ENCODE measurements around the gene GRIN2C.
"Not testable (repeated sequence)": the region's sequence is repeated elsewhere in the genome, so short reads cannot be mapped to it uniquely, and the experiment has no call there.

Gene GRIN2C

GRCh38 chr17:74879308-74879707, 19.6 kb upstream of the GRIN2C start:
- DNase-seq (ENCODE audit: low read depth), result no peak

GRCh38 chr17:74878658-74879057, 19.0 kb upstream of the GRIN2C start:
- DNase-seq (ENCODE audit: low read depth), result no peak

- DNase-seq (ENCODE audit: low read depth), result no peak
These were observed 18.2 kb upstream of the GRIN2C start for GRCh38 chr17:74877592-74878548.

- no peak for DNase-seq (ENCODE audit: low read depth)
These were observed 16.4 kb upstream of the GRIN2C start for GRCh38 chr17:74875977-74876593.

- no peak for DNase-seq (ENCODE audit: low read depth)
These were observed 15.7 kb upstream of the GRIN2C start for GRCh38 chr17:74875155-74875976.

GRCh38 chr17:74874615-74875037, 14.9 kb upstream of the GRIN2C start:
- DNase-seq (ENCODE audit: low read depth), result no peak

- DNase-seq (ENCODE audit: low read depth), result no peak
These were observed 14.4 kb upstream of the GRIN2C start for GRCh38 chr17:74873874-74874614.

GRCh38 chr17:74873037-74873873, 13.6 kb upstream of the GRIN2C start:
- DNase-seq (ENCODE audit: low read depth), result peak; percentile 99

- DNase-seq (ENCODE audit: low read depth), result no peak
These were observed 12.8 kb upstream of the GRIN2C start, which contains the start of gene FDXR for GRCh38 chr17:74872313-74873036. TSS of gene FDXR (minus strand) at chr17:74872994. CDS start at chr17:74872944, 50 bp downstream.

- no peak for DNase-seq (ENCODE audit: low read depth)
These were observed 11.8 kb upstream of the GRIN2C start for GRCh38 chr17:74871356-74872076.

- DNase-seq (ENCODE audit: low read depth), result no peak
These were observed 10.8 kb upstream of the GRIN2C start for GRCh38 chr17:74870512-74870911.

GRCh38 chr17:74870028-74870427, 10.3 kb upstream of the GRIN2C start:
- not testable (repeated sequence) for DNase-seq (ENCODE audit: low read depth)

GRCh38 chr17:74868908-74869255, 9.2 kb upstream of the GRIN2C start:
- no peak for DNase-seq (ENCODE audit: low read depth)

GRCh38 chr17:74868251-74868907, 8.7 kb upstream of the GRIN2C start:
- DNase-seq (ENCODE audit: low read depth), result no peak

GRCh38 chr17:74866198-74866835, 6.6 kb upstream of the GRIN2C start:
- DNase-seq (ENCODE audit: low read depth), result no peak

- DNase-seq (ENCODE audit: low read depth), result no peak
These were observed 6.0 kb upstream of the GRIN2C start for GRCh38 chr17:74865504-74866197.

- DNase-seq (ENCODE audit: low read depth), result peak; percentile 63
These were observed 5.2 kb upstream of the GRIN2C start for GRCh38 chr17:74864866-74865395.

Data from activated gamma-delta T cell treated with anti-CD3 and anti-CD28 coated beads, Interleukin-2, amount 50 U/mL, for 16 hours (primary cell).